ENCODE measurements around the gene SLC30A3.

SLC30A3 gene

DNA sequence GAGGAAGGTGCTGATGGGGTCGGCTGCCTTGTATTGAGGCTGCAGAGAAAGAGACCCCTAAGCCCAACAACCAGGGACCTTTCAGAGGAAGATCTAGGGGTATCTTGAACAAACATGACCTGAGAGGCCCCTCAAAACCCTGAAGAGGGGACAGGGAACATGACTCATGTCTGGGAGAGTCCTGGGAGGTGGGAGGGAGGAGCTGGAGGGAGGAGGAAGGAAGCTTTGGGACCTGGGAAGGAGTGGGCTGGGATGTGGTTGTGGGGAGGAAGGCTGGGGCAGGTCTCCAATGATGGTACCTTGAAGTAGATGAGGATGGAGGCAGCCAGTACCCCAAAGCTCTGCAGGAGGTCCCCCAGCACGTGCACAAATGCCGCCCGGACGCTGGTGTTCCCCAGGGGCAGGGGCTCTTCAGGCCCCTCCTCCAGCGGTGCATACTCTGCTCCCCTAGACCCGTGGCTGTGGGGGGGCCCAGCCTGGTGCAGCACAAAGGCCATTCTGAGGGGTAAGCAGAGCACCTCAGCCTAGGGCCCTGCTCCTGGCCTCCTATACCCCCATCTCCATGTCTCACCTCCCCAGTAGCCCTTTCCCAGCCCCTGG lies 5.9 kb downstream of the SLC30A3 start:
- no peak for DNase-seq

GRCh38 chr2:27255660-27256059 lies 7.2 kb downstream of the SLC30A3 start:
- DNase-seq = no peak

DNA sequence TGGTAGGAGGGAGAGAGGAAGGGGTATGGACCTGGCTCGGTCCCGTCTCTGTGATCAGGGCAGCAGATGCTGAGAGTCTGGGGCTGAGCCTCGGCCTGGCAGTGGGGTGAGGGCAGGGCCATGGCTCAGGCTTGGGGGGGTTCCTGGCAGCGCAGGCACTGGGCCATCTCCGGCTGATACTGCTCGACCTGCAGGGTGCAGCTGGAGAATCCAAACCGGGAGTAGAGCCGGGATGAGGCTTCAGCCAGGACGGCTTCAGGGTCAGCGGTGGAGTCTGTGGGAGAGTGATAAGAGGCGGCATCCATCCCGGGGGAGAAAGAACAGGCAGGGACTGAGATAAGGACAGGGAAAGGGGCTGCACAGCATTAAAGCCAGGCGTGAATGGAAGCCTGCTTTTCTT lies 7.7 kb downstream of the SLC30A3 start:
- no peak for DNase-seq

- DNase-seq = no peak
Measured at GRCh38 chr2:27251766-27252165, 11.1 kb downstream of the SLC30A3 start.

DNA sequence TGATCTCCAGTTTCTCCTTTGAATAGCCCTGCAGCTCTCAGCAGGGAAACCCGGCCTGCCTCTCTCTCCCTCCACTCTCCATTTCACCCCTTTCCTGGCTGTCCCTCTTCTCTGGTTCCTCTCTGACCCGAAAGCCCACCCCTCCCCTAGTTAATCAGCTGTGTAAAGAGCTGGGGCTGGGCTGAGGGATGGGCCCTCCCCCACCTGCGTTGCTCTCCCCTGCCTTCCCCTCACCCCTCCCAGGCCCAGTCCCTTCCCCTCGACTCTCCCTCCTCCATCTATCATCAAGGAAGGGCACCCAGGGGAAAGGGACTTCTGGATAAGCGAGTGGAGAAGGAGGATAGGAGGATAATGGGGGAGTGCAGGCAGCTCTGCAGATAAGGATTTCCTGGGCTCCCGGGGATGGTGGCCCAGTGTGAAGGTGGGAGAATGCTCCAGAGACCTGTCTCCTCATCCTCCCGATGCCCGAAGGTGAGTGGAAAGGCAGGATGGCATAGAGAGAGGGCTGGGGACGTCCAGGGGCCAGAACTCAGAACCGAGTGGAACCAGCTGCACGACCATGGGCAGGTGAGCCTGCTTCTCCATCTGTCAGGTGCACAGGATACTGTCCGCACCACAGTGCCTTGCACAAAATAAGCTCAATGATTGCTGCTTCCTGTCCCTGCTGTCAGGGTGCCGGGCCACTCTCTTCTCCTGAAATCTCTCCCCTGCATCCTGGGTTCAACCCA lies 12.0 kb downstream of the SLC30A3 start:
- no peak for DNase-seq

DNA sequence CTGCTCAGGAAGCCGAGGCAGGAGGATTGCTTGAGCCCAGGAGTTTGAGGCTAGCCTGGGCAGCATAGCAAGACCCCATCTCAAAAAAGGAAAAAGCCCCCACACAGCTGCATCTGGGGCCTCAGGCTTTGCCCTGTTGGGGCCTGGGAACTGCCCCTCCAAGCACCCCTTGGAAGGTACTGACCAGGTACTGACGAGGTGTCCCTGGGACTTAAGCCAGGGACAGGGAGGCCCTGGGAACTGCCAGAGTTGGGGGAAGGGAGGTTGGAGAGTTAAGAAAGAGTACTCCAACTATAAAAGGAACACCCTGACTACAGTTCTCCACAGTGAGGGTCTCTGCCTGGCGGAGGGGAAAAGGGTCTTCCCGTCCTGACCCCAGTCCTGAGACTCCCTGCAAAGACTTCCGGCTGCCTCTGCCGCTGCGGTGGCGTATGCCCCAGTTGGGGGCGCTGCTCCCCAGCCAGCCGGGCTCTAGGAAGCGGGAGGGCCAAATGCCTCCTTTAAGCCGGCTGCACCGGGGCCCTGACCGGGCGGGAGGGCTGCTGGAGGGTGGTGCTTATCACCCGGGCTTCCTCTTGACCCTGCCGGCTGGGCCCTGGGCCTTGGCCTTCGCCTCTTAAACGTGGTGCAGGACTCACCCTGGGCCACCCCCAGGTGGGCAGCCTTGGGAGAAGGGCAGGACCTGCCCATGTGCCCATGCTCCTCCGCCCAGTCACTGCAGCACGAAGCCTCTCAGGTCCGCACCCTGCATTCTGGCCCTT lies 12.8 kb downstream of the SLC30A3 start:
- DNase-seq = peak; percentile 29

DNA sequence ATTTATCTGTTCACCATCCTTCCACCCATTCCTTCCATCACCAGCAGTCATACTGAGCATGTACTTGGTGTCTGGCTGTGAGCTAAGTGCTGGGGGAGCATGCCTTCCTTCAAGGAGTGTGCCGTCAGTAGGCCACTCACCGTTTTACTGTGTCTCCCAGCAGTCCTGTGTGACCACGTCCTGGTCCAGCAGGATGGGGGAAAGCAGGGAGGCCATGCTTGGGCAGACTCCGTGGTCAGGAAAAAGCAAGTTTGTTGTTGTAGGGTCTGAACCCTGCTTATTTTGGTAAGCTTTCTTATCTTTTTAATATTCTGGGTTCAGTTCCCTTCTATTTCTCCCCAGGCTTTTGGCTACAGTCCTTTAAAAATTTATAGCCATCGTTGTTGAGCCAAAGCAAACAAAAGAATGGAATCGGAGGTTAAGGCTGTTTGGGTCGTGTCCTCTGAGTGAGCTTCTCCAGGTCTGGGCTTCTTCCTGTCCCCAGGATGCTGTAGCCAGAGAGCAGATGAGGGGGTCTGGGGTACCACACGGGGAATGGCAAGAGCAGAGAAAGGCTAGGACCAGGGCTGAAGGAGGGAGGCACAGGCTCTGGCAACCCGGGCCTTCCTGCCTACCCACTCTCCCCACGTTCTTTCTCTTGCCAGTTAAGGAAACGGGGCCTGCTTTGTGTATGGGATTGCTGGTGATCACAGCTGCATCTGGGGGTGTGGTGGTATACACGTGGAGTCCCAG lies 13.5 kb downstream of the SLC30A3 start:
- no peak for DNase-seq

- no peak for DNase-seq
Measured at GRCh38 chr2:27247893-27248292, 15.0 kb downstream of the SLC30A3 start.

DNA sequence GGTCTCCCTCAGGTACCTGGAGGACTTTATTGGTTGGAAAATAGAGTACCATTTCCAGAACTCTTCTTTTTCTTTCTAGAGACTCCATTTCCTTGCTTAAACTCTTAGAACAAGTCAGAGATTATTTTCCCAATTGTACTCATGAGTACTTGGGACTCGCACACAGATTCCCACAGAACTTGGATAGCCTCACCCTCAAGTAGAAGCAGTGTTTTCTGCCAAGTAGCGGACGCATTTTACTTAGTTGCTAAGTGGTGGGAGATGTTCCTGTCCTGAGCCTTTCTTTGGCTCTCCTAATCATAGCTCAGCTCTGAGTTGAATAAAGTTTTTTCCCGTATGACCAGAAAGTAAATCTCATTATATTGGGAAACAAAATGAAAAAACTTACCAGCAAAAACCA lies 17.2 kb downstream of the SLC30A3 start:
- no peak for DNase-seq

DNA sequence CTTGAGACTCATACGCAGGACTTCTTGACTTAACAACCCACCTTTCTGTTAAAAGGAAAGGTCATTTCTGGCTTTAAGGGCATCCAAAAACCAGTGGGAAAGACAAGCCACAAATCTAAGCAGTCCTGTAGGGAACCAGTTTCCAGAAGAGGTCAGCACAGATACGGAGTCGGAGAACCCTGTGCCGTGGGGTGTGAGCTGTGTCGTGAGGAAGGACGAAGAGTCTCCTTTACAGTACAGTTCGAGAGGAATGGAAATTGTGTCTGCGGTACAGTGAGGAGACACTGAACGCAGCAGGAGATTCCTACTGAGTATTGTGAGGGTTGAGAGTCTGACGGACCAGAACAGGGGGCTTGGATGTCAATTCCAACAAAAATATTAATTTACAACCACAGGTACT lies 17.7 kb downstream of the SLC30A3 start:
- no peak for DNase-seq

- DNase-seq = no peak
Measured at GRCh38 chr2:27243391-27244130, 19.3 kb downstream of the SLC30A3 start.

DNA sequence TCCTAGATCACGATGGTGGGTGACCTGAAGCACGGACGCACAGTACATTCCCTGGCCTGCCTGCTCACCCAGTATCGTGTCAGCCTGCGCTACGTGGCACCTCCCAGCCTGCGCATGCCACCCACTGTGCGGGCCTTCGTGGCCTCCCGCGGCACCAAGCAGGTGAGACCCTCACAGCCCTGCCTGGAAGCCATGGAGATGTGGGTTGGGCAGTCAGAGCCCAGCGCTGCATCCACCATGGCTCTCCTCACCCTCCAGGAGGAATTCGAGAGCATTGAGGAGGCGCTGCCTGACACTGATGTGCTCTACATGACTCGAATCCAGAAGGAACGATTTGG lies 20.3 kb downstream of the SLC30A3 start:
- DNase-seq = no peak

- no peak for DNase-seq
Measured at GRCh38 chr2:27241761-27242613, 20.9 kb downstream of the SLC30A3 start.

DNA sequence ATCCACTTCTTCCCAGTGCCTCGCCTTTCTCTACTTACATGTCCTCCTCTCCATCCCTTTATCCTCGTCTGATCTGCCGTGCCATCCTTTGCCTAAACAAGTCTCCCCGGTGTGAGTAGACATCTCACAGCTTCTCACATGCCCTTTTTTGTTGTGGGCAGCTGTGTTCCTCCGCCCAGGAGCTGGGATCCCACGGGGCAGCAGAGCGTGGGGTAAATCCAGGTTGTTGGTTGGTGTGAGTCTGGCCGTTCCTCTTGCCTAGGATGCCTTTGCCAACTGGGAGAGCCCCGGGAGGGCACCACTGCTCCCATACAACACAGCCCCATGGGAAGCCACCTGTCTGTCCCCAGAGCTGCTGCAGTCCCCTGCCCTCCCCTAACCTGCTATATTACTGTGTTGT lies 22.4 kb downstream of the SLC30A3 start:
- DNase-seq = no peak

- DNase-seq = no peak
Measured at GRCh38 chr2:27238976-27239375, 23.9 kb downstream of the SLC30A3 start.

DNA sequence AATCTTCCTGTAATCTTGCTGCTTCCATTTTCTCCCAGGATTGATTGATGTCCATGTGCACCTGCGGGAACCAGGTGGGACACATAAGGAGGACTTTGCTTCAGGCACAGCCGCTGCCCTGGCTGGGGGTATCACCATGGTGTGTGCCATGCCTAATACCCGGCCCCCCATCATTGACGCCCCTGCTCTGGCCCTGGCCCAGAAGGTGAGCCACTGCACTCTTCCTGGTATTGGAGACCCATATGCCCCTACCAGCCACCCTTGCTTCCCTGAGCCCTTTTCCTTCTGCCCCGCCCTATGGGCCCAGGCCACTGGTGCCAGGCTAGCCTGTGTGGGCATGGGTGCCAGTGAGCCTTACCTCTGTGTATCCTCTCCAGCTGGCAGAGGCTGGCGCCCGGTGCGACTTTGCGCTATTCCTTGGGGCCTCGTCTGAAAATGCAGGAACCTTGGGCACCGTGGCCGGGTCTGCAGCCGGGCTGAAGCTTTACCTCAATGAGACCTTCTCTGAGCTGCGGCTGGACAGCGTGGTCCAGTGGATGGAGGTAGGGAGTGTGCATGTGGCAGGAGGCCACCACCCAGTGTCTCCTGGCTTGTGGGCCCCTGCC lies 25.4 kb downstream of the SLC30A3 start:
- no peak for DNase-seq

- no peak for DNase-seq
Measured at GRCh38 chr2:27236626-27237025, 26.2 kb downstream of the SLC30A3 start.

DNA sequence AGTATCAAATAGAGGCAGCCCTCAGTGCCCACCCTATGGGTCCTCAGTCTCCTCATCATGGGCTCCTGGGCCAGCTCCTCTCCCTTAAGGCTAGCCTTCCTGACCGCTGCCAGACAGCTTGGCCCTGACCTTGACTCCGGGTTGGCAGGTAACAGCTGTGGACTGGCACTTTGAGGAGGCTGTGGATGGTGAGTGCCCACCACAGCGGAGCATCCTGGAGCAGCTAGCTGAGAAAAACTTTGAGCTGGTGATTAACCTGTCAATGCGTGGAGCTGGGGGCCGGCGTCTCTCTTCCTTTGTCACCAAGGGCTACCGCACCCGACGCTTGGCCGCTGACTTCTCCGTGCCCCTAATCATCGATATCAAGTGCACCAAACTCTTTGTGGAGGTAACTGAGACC lies 26.7 kb downstream of the SLC30A3 start:
- DNase-seq = no peak

- DNase-seq = no peak
Measured at GRCh38 chr2:27233341-27233740, 29.5 kb downstream of the SLC30A3 start.

- no peak for DNase-seq
Measured at GRCh38 chr2:27231921-27232320, 30.9 kb downstream of the SLC30A3 start.

DNA sequence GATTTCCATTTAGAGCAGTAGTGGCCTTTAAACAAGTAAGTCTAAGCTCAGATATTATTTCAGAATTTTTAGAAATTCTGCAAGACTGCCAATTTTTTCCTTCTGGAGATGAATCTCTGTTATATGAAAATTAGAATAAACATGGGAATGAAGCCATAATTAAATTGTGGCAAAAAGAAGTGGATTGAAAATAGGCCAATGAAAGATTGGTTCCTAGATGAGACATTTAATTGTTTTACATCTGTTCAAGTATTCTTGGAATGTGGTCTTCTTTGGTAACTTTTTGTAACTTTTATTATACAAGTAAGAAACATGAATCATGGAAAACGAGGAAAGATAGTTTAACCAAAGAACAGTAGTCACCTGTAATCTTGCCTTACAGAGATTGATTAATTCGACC lies 35.3 kb downstream of the SLC30A3 start:
- DNase-seq = no peak

All from CD4-positive, alpha-beta T cell treated with Interferon gamma for 1 hour (primary cell).